Stomach (tissue), 4 donors: ENCODE data around the gene IRX1.

Experiments used
- POLR2A ChIP-seq, 4 donors: fragments of 450-650 bp; IDR thresholded peaks; one replicate each; pipeline ENCODE4 v1.6.1; 2016; ENCODE audit warnings: antibody characterized with exemption in 4 of 4, control low read depth in 2 of 4, mild to moderate bottlenecking in 1 of 4, moderate library complexity in 1 of 4
- TF ChIP-seq, protein P1 (sequence below), 7 experiments: fragments of 450-650 bp in 4 of 7; fragments of 200-600 bp in 3 of 7; sonication (generic) in 3 of 7; IDR thresholded peaks; one replicate each; pipeline ENCODE4 v1.5.1; 2016 to 2019; ENCODE audit warnings: antibody characterized with exemption in 7 of 7, control low read depth in 2 of 7, mild to moderate bottlenecking in 1 of 7

- TF ChIP-seq, protein P1, sequence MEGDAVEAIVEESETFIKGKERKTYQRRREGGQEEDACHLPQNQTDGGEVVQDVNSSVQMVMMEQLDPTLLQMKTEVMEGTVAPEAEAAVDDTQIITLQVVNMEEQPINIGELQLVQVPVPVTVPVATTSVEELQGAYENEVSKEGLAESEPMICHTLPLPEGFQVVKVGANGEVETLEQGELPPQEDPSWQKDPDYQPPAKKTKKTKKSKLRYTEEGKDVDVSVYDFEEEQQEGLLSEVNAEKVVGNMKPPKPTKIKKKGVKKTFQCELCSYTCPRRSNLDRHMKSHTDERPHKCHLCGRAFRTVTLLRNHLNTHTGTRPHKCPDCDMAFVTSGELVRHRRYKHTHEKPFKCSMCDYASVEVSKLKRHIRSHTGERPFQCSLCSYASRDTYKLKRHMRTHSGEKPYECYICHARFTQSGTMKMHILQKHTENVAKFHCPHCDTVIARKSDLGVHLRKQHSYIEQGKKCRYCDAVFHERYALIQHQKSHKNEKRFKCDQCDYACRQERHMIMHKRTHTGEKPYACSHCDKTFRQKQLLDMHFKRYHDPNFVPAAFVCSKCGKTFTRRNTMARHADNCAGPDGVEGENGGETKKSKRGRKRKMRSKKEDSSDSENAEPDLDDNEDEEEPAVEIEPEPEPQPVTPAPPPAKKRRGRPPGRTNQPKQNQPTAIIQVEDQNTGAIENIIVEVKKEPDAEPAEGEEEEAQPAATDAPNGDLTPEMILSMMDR (IDR thresholded peaks at IDR 0.05), result no peak
- TF ChIP-seq POLR2A (IDR thresholded peaks at IDR 0.05), result no peak
Measured at GRCh38 chr5:3592298-3592697, 3.3 kb upstream of the IRX1 start.
